ENCODE data around the gene FADS2. TPM values are rescaled to one million over a fixed set of nuclear protein-coding genes. Genes with fewer than 3 reads are reported as not detected.

FADS2 gene
- total and polyA plus RNA-seq, 2 of the 13 experiments (the other 11 are each of a cell fraction or from before 2014, with no cell fraction given): 90.1 to 124 TPM

GRCh38 chr11:61896665-61897386 lies 68.7 kb downstream of the FADS2 start:
- ChIA-PET CTCF (ENCODE audit: low intra/inter-chr PET ratio, low total read pairs) (interaction anchor here (1.1 to 4.6 kb wide), 7 partner anchors 26 to 211 kb away, joined by 3 to 124 read pairs (median 20); no protein-coding TSS in a partner anchor), POLR2A (interaction anchor here (0.9 to 3.4 kb wide), 5 partner anchors 27 to 66 kb away, joined by 3 to 19 read pairs (median 5); no protein-coding TSS in a partner anchor)
- Histone ChIP-seq H3K36me3 (replicated peaks in 1 of 2; ENCODE audit: control insufficient read depth in 1 of 2, insufficient read depth in 2 of 2, low read length in 2 of 2) (no peaks in the 10 kb centered on the region), H4K20me1 (ENCODE audit: insufficient read depth, low read length) (no peaks in the 10 kb centered on the region), H2AFZ (ENCODE audit: low read length) (no peak overlapping the region), H3K9me3 (ENCODE audit: low read length) (no peaks in the 10 kb centered on the region), H3K27me3 (ENCODE audit: control insufficient read depth in 1 of 2, insufficient read depth in 2 of 2, low read length in 2 of 2) (no peaks in the 10 kb centered on the region), H3K9ac (ENCODE audit: insufficient read depth, low read depth, low read length) (no peak overlapping the region), H3K27ac (ENCODE audit: extremely low read length, insufficient read depth, low read length) (no peak overlapping the region), H3K79me2 (ENCODE audit: insufficient read depth, low read length) (no peaks in the 10 kb centered on the region), H3K4me3 (replicated peaks in 1 of 3; ENCODE audit: insufficient read depth in 1 of 3, low read depth in 2 of 3, low read length in 3 of 3) (no peak overlapping the region), H3K4me1 (ENCODE audit: insufficient read depth, low read length) (peaks cover 11% of the 10 kb centered on the region), H3K4me2 (ENCODE audit: low read depth, low read length) (no peak overlapping the region)
- intact Hi-C loops (cut with micrococcal nuclease; ENCODE audit: unreplicated experiment): loop anchor here (1.0 kb wide), 1 partner anchor 185 kb away; no protein-coding TSS in a partner anchor
- no peak for ATAC-seq
- no peak for DNase-seq (ENCODE audit: low spot score)
- 84% methylated on average over 13 of the region's 15 CpGs for WGBS (ENCODE audit: low lambda C conversion rate)
- FAIRE-seq: no peak
- TF ChIP-seq RELA (CRISPR knock-in tag; IDR thresholded peaks at IDR 0.05) (no peak), ZMYM2 (CRISPR knock-in tag; IDR thresholded peaks at IDR 0.05) (no peak), ELF1 (CRISPR knock-in tag; IDR thresholded peaks at IDR 0.05) (no peak), KLF9 (CRISPR knock-in tag; IDR thresholded peaks at IDR 0.05; ENCODE audit: low read depth) (no peak), SIN3B (IDR thresholded peaks at IDR 0.05; ENCODE audit: low read length) (no peak), JUND (CRISPR knock-in tag; IDR thresholded peaks at IDR 0.05) (no peak), ZNF3 (CRISPR knock-in tag; IDR thresholded peaks at IDR 0.05) (no peak), XRCC5 (optimal IDR thresholded peaks at IDR 0.05; ENCODE audit: low read length) (no peak), STAT5B (CRISPR knock-in tag; IDR thresholded peaks at IDR 0.05) (no peak), THAP7 (CRISPR knock-in tag; IDR thresholded peaks at IDR 0.05) (no peak), ZNF678 (CRISPR knock-in tag; IDR thresholded peaks at IDR 0.05) (no peak), RFXAP (CRISPR knock-in tag; IDR thresholded peaks at IDR 0.05; ENCODE audit: borderline replicate concordance) (no peak), ZSCAN29 (CRISPR knock-in tag; conservative IDR thresholded peaks at IDR 0.05) (no peak)
- TF ChIP-seq, protein P1, sequence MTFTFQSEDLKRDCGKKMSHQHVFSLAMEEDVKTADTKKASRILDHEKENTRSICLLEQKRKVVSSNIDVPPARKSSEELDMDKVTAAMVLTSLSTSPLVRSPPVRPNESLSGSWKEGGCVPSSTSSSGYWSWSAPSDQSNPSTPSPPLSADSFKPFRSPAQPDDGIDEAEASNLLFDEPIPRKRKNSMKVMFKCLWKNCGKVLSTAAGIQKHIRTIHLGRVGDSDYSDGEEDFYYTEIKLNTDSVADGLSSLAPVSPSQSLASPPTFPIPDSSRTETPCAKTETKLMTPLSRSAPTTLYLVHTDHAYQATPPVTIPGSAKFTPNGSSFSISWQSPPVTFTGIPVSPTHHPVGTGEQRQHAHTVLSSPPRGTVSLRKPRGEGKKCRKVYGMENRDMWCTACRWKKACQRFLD (CRISPR knock-in tag; IDR thresholded peaks at IDR 0.05; ENCODE audit: borderline replicate concordance): no peak
- TF ChIP-seq, protein P2, sequence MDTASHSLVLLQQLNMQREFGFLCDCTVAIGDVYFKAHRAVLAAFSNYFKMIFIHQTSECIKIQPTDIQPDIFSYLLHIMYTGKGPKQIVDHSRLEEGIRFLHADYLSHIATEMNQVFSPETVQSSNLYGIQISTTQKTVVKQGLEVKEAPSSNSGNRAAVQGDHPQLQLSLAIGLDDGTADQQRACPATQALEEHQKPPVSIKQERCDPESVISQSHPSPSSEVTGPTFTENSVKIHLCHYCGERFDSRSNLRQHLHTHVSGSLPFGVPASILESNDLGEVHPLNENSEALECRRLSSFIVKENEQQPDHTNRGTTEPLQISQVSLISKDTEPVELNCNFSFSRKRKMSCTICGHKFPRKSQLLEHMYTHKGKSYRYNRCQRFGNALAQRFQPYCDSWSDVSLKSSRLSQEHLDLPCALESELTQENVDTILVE (CRISPR knock-in tag; IDR thresholded peaks at IDR 0.05): no peak
- in situ Hi-C loops (cut with HindIII; ENCODE audit: extremely low pct_ligation_motif_present, low pct_unique_long_range_greater_than_20kb): loop anchor here (5.0 kb wide), 2 partner anchors 50 to 160 kb away; no protein-coding TSS in a partner anchor
- no TSS peak for BruUV-seq (replicated peaks)

All from HepG2 (cell line).